ENCODE data around the gene OR6K2. TPM values are rescaled to one million over a fixed set of nuclear protein-coding genes. Genes with fewer than 3 reads are reported as not detected.

The OR6K2 gene
- total RNA-seq, 3 donors from 2014 or later: not detected

- Histone ChIP-seq H3K36me3 (ENCODE audit: low read depth) (no peaks in the 10 kb centered on the region), H3K9me3 (no peaks in the 10 kb centered on the region), H3K4me3 (no peak overlapping the region), H3K4me1 (ENCODE audit: low read depth) (no peaks in the 10 kb centered on the region)
- DNase-seq: no peak
- ATAC-seq: no peak
- intact Hi-C loops (cut with DNase I, micrococcal nuclease): no loop called here
- TF ChIP-seq CTCF (IDR thresholded peaks at IDR 0.05): no peak
Measured at GRCh38 chr1:158716335-158716734, 15.9 kb upstream of the OR6K2 start.

- no peak for ATAC-seq
- Histone ChIP-seq H3K4me1 (ENCODE audit: low read depth) (no peaks in the 10 kb centered on the region), H3K36me3 (ENCODE audit: low read depth) (no peaks in the 10 kb centered on the region), H3K4me3 (no peak overlapping the region), H3K9me3 (no peaks in the 10 kb centered on the region)
- no peak for DNase-seq
- no peak for TF ChIP-seq CTCF (IDR thresholded peaks at IDR 0.05)
- intact Hi-C loops (cut with DNase I, micrococcal nuclease): no loop called here
Measured at GRCh38 chr1:158714754-158715153, 14.3 kb upstream of the OR6K2 start.

GRCh38 chr1:158711098-158711497 lies 10.6 kb upstream of the OR6K2 start:
- Histone ChIP-seq H3K36me3 (ENCODE audit: low read depth) (no peaks in the 10 kb centered on the region), H3K4me1 (ENCODE audit: low read depth) (no peaks in the 10 kb centered on the region), H3K4me3 (no peak overlapping the region), H3K9me3 (no peaks in the 10 kb centered on the region)
- ATAC-seq (no peak), DNase-seq (no peak)
- no peak for TF ChIP-seq CTCF (IDR thresholded peaks at IDR 0.05)
- intact Hi-C loops (cut with DNase I, micrococcal nuclease): no loop called here

GRCh38 chr1:158706096-158706495 lies 5.6 kb upstream of the OR6K2 start:
- Histone ChIP-seq H3K36me3 (ENCODE audit: low read depth) (no peaks in the 10 kb centered on the region), H3K4me1 (ENCODE audit: low read depth) (no peaks in the 10 kb centered on the region), H3K9me3 (no peaks in the 10 kb centered on the region), H3K4me3 (no peak overlapping the region)
- intact Hi-C loops (cut with DNase I, micrococcal nuclease): no loop called here
- no peak for TF ChIP-seq CTCF (IDR thresholded peaks at IDR 0.05)
- DNase-seq (no peak), ATAC-seq (no peak)

GRCh38 chr1:158694596-158694995 lies 5.9 kb downstream of the OR6K2 start:
- ATAC-seq (no peak), DNase-seq (no peak)
- Histone ChIP-seq H3K4me3 (no peak overlapping the region), H3K36me3 (ENCODE audit: low read depth) (no peaks in the 10 kb centered on the region), H3K9me3 (no peaks in the 10 kb centered on the region), H3K4me1 (ENCODE audit: low read depth) (no peaks in the 10 kb centered on the region)
- intact Hi-C loops (cut with DNase I, micrococcal nuclease): no loop called here
- TF ChIP-seq CTCF (IDR thresholded peaks at IDR 0.05): no peak

GRCh38 chr1:158692356-158692755 lies 8.1 kb downstream of the OR6K2 start:
- Histone ChIP-seq H3K4me3 (no peak overlapping the region), H3K36me3 (ENCODE audit: low read depth) (no peaks in the 10 kb centered on the region), H3K9me3 (no peaks in the 10 kb centered on the region), H3K4me1 (ENCODE audit: low read depth) (no peaks in the 10 kb centered on the region)
- no peak for TF ChIP-seq CTCF (IDR thresholded peaks at IDR 0.05)
- ATAC-seq (no peak), DNase-seq (no peak)
- intact Hi-C loops (cut with DNase I, micrococcal nuclease): no loop called here
